Colon (tissue), 2 donors: Measurements from ENCODE around the gene PSMB4.

ENCODE experiments used
- FAIRE-seq: peaks from 2 replicates; lab custom pipeline; 2012; peaks lifted over from hg19 to GRCh38; lab: Jason Lieb, UNC
- donor health status: control.
- donor health status: control.

The PSMB4 gene

GRCh38 chr1:151443846-151444782 is 44.7 kb downstream of the PSMB4 start:
- FAIRE-seq, result no peak

GRCh38 chr1:151444783-151445177 is 45.4 kb downstream of the PSMB4 start:
- no peak for FAIRE-seq

DNA sequence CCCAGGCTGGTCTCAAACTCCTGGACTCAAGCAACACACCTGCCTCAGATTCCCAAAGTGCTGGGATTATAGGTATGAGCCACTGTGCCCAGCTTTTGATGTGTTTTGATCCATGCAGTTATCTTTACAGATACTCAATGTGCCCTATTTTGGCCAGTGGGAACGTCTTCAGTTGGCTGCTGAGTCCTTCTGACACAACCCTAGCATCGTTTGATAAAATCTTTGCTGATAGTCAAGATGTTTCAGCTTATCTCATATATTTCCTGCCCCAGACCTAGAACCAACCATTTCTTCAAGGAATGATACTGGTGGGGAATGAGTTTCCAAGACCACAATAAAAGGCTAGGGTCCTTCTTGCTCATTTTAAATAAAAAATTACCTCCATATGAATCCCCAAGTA is 48.3 kb downstream of the PSMB4 start:
- FAIRE-seq, result no peak
